ENCODE data around the gene NTSR1.

NTSR1 gene

GRCh38 chr20:62708591-62709536, at the start of gene NTSR1:
NTSR1 (plus strand) TSS chr20:62708836; CDS start chr20:62709208, 372 bp downstream.
- H3K4me3 ChIP-seq (ENCODE audit: low read depth, low read length): no peak within 1 kb of the TSS
- no peak for DNase-seq (ENCODE audit: low read depth)

GRCh38 chr20:62659488-62660239, 49.0 kb upstream of the NTSR1 start:
- no peak overlapping the region for H3K4me3 ChIP-seq (ENCODE audit: low read depth, low read length)
- no peak for DNase-seq (ENCODE audit: low read depth)

DNA sequence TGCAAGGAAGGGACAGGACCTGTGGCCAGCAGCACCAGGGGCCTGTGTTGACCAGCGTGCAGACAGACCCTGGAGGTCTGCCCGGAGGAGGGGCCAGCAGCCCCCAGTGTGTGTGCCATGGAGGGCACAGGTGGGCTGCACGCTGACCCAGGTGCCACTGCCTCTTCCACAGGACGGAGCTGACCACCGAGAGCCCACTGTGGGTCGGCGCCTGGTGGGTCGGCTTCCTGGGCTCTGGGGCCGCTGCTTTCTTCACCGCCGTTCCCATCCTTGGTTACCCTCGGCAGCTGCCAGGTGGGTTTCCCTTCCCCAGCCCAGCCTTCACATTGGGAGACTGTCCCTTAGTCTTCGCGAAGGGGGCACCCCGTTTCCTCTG, 48.4 kb upstream of the NTSR1 start:
- H3K4me3 ChIP-seq (ENCODE audit: low read depth, low read length): no peak overlapping the region
- DNase-seq (ENCODE audit: low read depth): no peak

DNA sequence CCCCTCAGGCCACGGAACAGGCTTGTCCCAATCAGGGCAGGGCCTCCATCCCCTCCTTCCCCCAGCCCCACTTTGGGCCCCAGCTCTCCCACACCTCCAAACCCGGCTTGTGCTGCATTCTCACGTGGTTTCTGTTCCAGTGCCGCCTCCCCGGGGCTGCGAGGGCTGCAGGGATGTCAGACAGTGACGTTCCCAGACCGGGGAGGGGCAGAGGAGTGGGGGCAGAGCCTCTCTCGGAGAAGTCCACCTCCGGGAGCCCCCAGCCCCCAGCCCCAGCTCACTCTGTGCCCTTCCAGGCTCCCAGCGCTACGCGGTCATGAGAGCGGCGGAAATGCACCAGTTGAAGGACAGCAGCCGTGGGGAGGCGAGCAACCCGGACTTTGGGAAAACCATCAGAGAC, 47.9 kb upstream of the NTSR1 start:
- DNase-seq (ENCODE audit: low read depth): no peak

DNA sequence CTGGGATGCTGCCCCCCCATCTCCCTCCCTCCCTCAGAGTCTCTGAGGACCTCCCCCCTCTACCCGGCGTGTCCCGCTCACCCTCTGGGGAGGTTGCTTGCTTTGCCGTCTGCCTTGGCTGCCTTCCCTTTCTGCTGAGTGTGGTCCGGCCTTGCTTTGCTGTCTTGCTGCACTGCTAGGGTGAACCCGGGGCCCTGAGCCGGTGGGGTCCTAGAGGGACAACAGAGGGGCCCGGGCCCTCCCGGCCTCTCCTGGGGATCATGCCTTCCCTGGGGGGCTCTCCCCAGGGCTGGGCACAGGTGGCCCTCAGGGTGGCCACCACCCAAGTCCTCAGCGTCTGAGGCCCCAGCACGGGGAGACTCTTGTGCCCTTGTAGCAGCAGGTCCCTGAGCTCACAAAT, 47.0 kb upstream of the NTSR1 start:
- no peak overlapping the region for H3K4me3 ChIP-seq (ENCODE audit: low read depth, low read length)

More for the DNA sequence above, 47.9 kb upstream of the NTSR1 start:
- H3K4me3 ChIP-seq (ENCODE audit: low read depth, low read length): no peak overlapping the region

DNA sequence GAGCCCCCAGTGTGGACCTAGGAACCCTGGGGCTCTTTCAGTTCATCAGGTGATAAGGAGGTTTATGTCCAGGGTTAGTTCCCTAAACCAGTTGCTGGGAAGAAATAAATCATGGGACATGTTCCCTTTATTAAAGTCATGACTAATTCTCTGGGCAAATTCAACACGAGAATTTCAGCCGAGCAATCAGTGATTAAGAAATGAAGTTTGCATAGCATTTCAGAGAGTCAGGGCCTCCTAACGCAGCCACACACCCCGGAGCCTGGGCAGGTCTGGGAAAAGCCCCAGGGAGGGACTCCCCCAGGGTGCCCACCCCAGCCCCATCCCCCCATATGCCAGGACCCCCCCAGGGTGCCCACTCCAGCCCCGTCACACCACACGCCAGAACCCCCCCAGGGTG, 46.2 kb upstream of the NTSR1 start:
- H3K4me3 ChIP-seq (ENCODE audit: low read depth, low read length): no peak overlapping the region
- DNase-seq (ENCODE audit: low read depth): no peak

More for the DNA sequence above, 47.0 kb upstream of the NTSR1 start:
- no peak for DNase-seq (ENCODE audit: low read depth)

- DNase-seq (ENCODE audit: low read depth): no peak
- H3K4me3 ChIP-seq (ENCODE audit: low read depth, low read length): no peak overlapping the region
Measured at GRCh38 chr20:62663145-62664018, 45.3 kb upstream of the NTSR1 start.

- DNase-seq (ENCODE audit: low read depth): no peak
- H3K4me3 ChIP-seq (ENCODE audit: low read depth, low read length): no peak overlapping the region
Measured at GRCh38 chr20:62664019-62664971, 44.3 kb upstream of the NTSR1 start.

DNA sequence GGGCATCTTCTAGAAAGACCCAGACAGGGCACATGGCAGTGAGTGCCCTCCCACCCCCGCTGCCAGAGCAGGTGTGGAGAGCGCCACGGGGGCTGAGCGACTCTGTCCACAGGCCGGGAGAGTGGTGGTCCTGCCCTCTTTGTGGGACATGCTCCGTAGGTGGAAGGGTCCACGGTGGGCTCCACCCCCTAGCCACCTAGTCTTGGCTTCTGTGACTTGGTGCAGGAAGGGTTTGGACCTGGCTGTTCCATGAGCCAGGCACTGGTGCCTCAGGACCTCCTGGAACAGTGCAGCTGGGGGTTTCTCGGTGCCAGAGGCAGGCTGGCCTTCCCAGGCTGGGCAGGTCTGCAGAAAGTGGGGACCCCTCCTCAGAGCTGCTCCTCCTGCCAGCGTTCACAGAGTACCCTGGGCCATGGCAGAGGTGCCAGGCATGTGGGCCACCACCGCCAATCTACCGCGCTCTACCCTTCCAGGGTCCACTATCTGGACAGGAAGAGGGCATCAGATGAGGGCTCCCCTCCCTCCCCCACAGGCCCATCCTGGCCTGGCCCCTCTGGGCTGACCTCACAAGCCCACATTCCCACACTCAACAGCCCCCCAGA, 43.4 kb upstream of the NTSR1 start:
- no peak overlapping the region for H3K4me3 ChIP-seq (ENCODE audit: low read depth, low read length)
- no peak for DNase-seq (ENCODE audit: low read depth)

DNA sequence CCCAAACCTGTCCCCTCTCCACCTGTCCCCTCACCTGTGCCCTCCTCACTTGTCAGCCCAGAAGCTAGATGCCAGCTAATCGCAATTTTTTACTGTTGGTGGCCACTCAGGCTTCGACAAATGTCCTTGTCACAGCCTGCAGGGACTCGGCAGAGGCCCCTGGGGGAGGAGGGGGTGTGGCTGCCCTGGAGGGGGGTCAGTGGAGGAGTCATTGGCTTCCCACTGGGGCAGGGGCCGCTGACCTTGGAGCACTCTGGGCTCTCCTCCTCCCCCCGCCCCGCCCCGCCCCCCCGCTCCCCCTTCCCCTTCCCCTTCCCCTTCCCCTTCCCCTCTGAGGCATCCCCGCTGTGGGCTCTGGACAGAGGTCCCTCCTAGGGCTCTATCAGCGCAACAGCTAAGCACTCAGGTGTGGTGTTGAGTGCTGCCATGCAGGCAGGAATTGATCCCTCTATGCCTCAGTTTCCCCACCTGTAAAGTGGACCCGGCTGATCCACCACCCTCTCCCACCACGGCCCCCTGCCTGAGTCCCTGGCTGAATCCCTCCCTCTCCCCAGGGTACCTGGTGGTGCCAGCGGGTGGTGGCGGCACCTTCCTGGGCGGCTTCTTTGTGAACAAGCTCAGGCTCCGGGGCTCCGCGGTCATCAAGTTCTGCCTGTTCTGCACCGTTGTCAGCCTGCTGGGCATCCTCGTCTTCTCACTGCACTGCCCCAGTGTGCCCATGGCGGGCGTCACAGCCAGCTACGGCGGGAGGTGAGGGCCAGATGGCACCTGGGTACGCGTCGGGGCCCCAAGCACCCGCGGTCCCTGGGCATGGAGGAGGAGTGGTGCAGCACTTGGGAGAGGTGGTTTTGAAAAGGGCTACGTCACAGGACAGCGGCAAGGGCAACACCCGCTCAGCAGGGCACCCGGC, 42.6 kb upstream of the NTSR1 start:
- DNase-seq (ENCODE audit: low read depth): no peak
- H3K4me3 ChIP-seq (ENCODE audit: low read depth, low read length): no peak overlapping the region

DNA sequence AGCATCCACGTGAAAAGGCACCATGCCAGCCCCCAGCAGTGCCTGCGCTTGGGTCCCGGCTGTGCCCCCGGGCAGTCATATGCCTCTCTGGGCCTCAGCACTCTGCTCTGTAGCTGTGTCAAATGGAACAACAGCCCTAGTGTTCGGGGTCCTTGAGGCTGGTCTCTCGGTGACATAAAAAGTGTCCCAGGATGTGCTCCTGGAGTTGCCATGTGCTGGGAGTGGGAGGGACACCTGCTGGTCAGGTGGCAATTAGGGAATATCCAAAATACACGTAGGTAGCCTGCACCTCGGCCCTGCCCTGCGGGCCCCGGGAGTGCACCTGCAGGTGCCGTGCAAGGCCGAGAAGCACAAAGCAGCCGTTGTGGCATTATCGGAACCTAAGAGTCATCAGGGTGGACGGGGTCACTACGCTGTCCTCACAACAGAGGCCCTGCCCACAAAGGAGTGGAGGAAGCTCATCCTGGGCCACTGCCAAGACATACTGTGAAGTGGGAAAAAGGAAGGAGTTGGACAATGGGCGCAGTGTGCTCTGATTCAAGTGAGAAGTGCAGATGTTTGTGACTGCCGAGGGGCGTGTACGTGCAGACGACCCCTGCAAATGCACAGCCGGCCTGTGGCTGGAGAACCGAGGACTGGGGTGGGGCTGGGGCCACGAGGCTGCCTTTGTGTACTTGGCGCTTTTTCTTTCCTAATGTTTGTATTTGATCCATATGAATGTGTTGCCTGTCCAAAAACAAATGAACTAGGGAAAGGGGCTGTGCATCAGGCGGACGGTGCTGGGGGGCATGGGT, 41.7 kb upstream of the NTSR1 start:
- no peak overlapping the region for H3K4me3 ChIP-seq (ENCODE audit: low read depth, low read length)
- DNase-seq (ENCODE audit: low read depth): no peak

DNA sequence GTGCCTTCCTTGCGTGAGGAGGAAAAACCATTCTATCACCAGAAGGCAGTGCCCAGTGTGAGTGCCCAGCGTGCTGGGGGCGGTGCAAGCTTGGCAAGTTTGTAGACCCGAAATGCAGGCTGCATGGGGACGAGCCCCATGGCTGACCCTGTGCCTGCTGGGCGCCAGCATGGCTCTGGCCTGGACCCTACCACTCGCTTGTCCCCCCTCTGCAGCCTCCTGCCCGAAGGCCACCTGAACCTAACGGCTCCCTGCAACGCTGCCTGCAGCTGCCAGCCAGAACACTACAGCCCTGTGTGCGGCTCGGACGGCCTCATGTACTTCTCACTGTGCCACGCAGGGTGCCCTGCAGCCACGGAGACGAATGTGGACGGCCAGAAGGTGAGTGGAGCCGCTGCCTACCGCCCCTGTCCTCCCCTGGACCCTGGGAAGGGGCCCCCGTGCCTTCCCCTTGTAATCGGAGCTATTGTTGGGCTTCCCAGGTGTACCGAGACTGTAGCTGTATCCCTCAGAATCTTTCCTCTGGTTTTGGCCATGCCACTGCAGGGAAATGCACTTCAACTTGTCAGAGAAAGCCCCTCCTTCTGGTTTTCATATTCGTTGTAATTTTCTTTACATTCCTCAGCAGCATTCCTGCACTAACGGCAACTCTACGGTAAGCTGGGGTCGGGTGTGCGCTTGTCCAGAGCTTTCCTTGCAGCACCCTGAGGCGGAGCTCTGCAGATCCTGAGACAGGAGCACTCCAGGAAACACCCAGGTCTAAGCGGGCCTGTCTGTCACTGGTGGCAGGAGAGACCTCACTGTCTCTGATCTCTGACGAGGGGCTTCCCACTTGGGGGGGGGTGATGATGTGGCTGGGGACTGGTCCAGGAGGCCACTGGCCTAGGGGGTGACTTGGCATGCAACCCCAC, 40.9 kb upstream of the NTSR1 start:
- H3K4me3 ChIP-seq (ENCODE audit: low read depth, low read length): no peak overlapping the region
- no peak for DNase-seq (ENCODE audit: low read depth)

DNA sequence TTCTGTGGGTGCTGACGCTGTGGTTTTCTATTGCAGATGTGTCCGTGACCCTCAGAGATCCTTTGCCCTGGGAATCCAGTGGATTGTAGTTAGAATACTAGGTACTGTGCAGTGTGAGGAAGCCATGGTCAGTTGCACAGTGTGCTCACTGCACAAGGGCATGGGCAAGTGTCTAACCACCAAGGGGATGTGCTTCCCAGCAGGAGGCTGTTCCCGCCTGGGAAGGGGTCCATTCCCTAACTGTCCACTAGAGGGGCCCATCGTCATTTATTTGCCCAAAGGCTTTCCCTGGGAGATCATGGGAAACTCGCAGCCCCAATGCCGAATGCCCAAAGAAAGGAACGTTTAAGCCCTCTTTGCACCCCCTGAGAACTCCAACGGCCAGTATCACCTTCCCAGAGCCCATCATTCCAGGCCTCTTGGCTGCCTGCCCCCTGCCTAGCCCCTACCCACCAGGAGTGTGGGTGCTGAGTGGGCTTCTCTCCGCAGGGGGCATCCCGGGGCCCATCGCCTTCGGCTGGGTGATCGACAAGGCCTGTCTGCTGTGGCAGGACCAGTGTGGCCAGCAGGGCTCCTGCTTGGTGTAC, 40.1 kb upstream of the NTSR1 start:
- no peak overlapping the region for H3K4me3 ChIP-seq (ENCODE audit: low read depth, low read length)
- DNase-seq (ENCODE audit: low read depth): peak; percentile 20

- no peak for DNase-seq (ENCODE audit: low read depth)
- H3K4me3 ChIP-seq (ENCODE audit: low read depth, low read length): no peak overlapping the region
Measured at GRCh38 chr20:62669249-62669648, 39.4 kb upstream of the NTSR1 start.

DNA sequence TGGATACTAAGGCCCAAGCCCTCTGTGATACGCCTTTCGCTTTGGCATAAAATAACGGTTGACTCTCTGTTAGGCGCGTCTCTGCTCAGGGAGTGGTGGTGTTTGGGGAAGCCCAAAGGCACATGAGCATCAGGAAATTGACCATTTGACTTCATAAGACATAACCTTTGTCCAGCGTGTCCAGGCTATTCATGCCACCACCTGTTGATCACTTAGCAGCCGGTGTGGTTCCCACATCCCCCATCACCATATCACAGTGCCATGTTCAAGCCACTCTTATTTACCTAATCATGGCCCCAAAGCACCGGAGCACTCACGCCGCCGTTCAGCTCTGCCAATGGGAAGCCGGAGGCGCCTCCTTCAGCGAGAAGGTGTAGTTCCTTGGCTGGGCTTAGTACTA, 38.5 kb upstream of the NTSR1 start:
- DNase-seq (ENCODE audit: low read depth): no peak
- H3K4me3 ChIP-seq (ENCODE audit: low read depth, low read length): no peak overlapping the region

Measured in skeletal muscle cell (primary cell).